ENCODE results near the gene SND1. TPM values are rescaled to one million over a fixed set of nuclear protein-coding genes. Genes with fewer than 3 reads are reported as not detected.

The SND1 gene
- total RNA-seq, 6 experiments from 2014 or later: 77.5 to 150 (median 126) TPM

DNA sequence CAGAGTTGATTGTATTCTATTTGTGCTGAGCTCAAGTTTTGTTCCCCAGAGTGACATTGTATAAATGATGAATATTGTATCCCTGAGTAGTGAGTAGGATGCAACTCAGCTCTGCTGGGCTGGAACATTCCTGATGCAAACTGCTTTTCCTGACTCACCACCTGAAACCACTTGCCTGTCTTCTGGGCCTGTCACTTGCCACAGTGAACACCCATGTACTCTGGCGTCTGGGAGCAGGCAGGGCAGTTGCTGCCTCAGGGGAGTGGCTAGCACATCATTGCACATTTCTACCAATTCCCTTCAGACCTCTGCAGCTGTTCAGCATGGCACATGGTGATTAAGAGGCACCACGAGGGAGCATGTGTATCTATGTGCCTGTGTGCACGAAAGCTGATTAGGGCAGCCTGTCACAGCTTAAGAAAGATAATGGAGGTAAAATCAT lies 157.3 kb downstream of the SND1 start:
- Histone ChIP-seq H3K4me3 (no peak overlapping the region), H3K27ac (no peak overlapping the region), H3K36me3 (peaks cover 0 to 24% (median 7%) of the 10 kb centered on the region in 4 donors), H3K27me3 (no peaks in the 10 kb centered on the region), H3K9me3 (no peaks in the 10 kb centered on the region), H3K4me1 (no peaks in the 10 kb centered on the region)
- TF ChIP-seq POLR2A (IDR thresholded peaks at IDR 0.05): no peak
- TF ChIP-seq, protein P1, sequence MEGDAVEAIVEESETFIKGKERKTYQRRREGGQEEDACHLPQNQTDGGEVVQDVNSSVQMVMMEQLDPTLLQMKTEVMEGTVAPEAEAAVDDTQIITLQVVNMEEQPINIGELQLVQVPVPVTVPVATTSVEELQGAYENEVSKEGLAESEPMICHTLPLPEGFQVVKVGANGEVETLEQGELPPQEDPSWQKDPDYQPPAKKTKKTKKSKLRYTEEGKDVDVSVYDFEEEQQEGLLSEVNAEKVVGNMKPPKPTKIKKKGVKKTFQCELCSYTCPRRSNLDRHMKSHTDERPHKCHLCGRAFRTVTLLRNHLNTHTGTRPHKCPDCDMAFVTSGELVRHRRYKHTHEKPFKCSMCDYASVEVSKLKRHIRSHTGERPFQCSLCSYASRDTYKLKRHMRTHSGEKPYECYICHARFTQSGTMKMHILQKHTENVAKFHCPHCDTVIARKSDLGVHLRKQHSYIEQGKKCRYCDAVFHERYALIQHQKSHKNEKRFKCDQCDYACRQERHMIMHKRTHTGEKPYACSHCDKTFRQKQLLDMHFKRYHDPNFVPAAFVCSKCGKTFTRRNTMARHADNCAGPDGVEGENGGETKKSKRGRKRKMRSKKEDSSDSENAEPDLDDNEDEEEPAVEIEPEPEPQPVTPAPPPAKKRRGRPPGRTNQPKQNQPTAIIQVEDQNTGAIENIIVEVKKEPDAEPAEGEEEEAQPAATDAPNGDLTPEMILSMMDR (IDR thresholded peaks at IDR 0.05): no peak
- DNase-seq: no peak
- ATAC-seq: peak in 2 of 4 donors; percentile 24 to 36
- 89% methylated on average over 3 of the region's 3 CpGs for WGBS (ENCODE audit: insufficient coverage, low coverage, low lambda C conversion rate, missing lambda C conversion rate)
- intact Hi-C loops (cut with DNase I): no loop called here

- no peaks in the 10 kb centered on the region for H3K27me3 ChIP-seq
- intact Hi-C loops (cut with DNase I): no loop called here
- no peaks in the 10 kb centered on the region for H3K4me1 ChIP-seq
- TF ChIP-seq, protein P1 (IDR thresholded peaks at IDR 0.05): no peak
- TF ChIP-seq POLR2A (IDR thresholded peaks at IDR 0.05): no peak
- no peak overlapping the region for H3K27ac ChIP-seq
- no peak for DNase-seq
- ATAC-seq: no peak
- H3K9me3 ChIP-seq: no peaks in the 10 kb centered on the region
- no peak overlapping the region for H3K4me3 ChIP-seq
- peaks cover 0 to 24% (median 7%) of the 10 kb centered on the region in 4 donors for H3K36me3 ChIP-seq
- 88% methylated on average over 2 of the region's 2 CpGs for WGBS (ENCODE audit: insufficient coverage, low coverage, low lambda C conversion rate, missing lambda C conversion rate)
Measured at GRCh38 chr7:127810113-127810512, 158.1 kb downstream of the SND1 start.

DNA sequence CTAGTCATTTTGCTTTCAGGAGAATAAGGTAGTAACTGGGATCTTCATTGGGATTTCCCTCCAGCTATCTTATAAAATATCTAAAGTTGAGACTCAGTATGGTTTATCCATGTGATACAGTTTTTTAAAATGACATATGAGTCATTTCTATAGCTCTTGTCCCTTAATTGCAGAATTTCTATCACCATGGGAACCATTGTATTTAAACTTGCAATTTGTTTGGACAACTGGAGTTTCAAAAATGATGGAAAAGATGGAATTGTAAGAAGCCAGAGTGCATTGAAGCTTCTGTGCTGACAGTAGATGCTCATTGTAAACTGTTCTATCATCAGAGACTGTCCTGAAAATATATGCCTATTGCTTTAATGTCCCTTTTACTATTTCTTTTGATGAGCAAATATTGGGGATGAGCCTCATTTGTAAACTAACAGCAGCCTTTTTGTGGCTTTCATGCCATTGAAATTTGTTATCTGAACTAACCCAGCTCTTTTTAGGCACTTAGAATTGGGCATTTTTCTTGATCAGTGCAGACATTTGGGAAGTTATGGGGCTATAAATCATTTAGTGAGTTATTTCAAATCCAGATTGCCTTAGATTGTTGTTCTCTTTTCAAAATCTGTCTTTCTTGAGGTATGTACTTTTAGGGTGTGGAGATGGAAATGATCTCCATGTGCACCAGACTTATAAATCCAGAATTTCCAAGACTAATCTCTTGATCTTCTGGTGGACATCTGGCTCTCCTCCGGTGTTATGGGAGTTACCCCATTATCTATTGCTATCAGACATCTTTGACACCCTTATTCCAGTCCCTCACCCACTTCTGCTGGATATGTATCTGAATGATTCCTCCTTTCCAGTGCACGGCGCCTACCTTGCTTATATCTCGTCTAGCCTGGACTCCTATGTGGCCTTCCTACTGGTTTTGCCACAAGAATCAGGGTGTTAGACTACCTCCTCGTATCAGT lies 159.0 kb downstream of the SND1 start:
- 100% methylated on average over 5 of the region's 5 CpGs for WGBS (ENCODE audit: insufficient coverage, low coverage, low lambda C conversion rate, missing lambda C conversion rate)
- Histone ChIP-seq H3K9me3 (no peaks in the 10 kb centered on the region), H3K36me3 (peaks cover 0 to 24% (median 7%) of the 10 kb centered on the region in 4 donors), H3K27ac (no peak overlapping the region), H3K4me3 (no peak overlapping the region), H3K27me3 (no peaks in the 10 kb centered on the region), H3K4me1 (no peaks in the 10 kb centered on the region)
- intact Hi-C loops (cut with DNase I): no loop called here
- no peak for ATAC-seq
- no peak for DNase-seq
- no peak for TF ChIP-seq POLR2A (IDR thresholded peaks at IDR 0.05)

GRCh38 chr7:127812540-127812939 lies 160.5 kb downstream of the SND1 start:
- Histone ChIP-seq H3K27ac (no peak overlapping the region), H3K4me1 (no peaks in the 10 kb centered on the region), H3K9me3 (no peaks in the 10 kb centered on the region), H3K27me3 (no peaks in the 10 kb centered on the region), H3K36me3 (peaks cover 0 to 22% (median 7%) of the 10 kb centered on the region in 4 donors), H3K4me3 (no peak overlapping the region)
- TF ChIP-seq POLR2A (IDR thresholded peaks at IDR 0.05): no peak
- TF ChIP-seq, protein P1 (IDR thresholded peaks at IDR 0.05): no peak
- ATAC-seq (no peak), DNase-seq (no peak)
- 78% methylated on average over 3 of the region's 3 CpGs for WGBS (ENCODE audit: insufficient coverage, low coverage, low lambda C conversion rate, missing lambda C conversion rate)
- intact Hi-C loops (cut with DNase I): no loop called here

DNA sequence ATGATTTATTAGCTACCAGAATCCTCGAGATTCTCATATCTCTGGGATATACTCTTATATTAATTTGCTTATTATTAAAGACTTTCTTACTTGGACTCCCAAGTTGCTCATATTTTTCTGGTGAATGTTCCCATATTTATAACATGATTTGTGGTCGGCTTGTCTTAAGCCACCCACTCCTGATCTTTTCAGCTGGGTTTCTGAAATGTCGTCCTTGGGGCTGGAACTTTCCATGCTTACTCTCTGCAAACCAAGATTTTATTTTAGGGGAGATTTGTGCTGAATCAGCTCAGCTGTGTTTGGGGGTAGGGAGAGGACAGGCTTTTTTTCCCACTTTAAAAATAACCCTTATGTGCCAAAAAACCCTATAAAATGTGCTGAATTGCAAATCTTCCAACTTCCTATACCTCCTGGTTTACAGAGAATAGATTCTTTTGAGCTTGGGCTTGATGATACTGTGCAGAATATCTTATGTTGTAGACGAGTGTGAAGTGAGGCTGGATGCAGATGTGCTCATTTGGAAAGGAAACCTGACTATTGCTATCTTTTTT lies 162.1 kb downstream of the SND1 start:
- 76% methylated on average over 4 of the region's 4 CpGs for WGBS (ENCODE audit: insufficient coverage, low coverage, low lambda C conversion rate, missing lambda C conversion rate)
- Histone ChIP-seq H3K4me3 (no peak overlapping the region), H3K27ac (no peak overlapping the region), H3K4me1 (no peaks in the 10 kb centered on the region), H3K27me3 (no peaks in the 10 kb centered on the region), H3K36me3 (peaks cover 0 to 6% (median 0%) of the 10 kb centered on the region in 4 donors), H3K9me3 (no peaks in the 10 kb centered on the region)
- ATAC-seq (no peak), DNase-seq (no peak)
- intact Hi-C loops (cut with DNase I): no loop called here
- no peak for TF ChIP-seq POLR2A (IDR thresholded peaks at IDR 0.05)
- TF ChIP-seq, protein P1 (IDR thresholded peaks at IDR 0.05): no peak

Data from right lobe of liver (tissue), 6 donors.